ENCODE measurements around the gene FDXR. TPM values are rescaled to one million over a fixed set of nuclear protein-coding genes. Genes with fewer than 3 reads are reported as not detected.

FDXR gene
- total RNA-seq, 1 experiment from 2014 or later, result 39.7 TPM

- no peak overlapping the region for H3T11ph ChIP-seq (ENCODE audit: low read length)
- H3K14ac ChIP-seq (ENCODE audit: insufficient read depth, low read length), result no peak overlapping the region
- no peak overlapping the region for H3K27ac ChIP-seq (ENCODE audit: insufficient read length, low read depth, low read length)
- no peak overlapping the region for H2AFZ ChIP-seq (ENCODE audit: low read length)
- Mint-ChIP-seq H3K36me3 (ENCODE audit: insufficient read depth in 1 of 3, low read depth in 3 of 3) (no peaks in the 10 kb centered on the region), H3K4me1 (peaks cover 8 to 11% of the 10 kb centered on the region in 2 experiments), H3K27me3 (ENCODE audit: low read depth) (peaks cover 93% of the 10 kb centered on the region), H3K4me3 (peak overlapping the region in 1 of 2 experiments; percentile 12; a peak in 1 of 5 replicates), H3K9me3 (no peaks in the 10 kb centered on the region), H3K27ac (no peak overlapping the region; a peak in 1 of 7 replicates)
- no peak overlapping the region for H3K56ac ChIP-seq (ENCODE audit: insufficient read length, low read depth, low read length)
- H3K27me3 ChIP-seq (ENCODE audit: insufficient read depth, low read length), result peaks cover 32% of the 10 kb centered on the region
- H2BK5ac ChIP-seq (ENCODE audit: insufficient read length, low read length), result no peak overlapping the region
- H3K4me2 ChIP-seq (ENCODE audit: insufficient read depth, insufficient read length, low read length), result no peak overlapping the region
- DNase-seq, result no peak
- H3K79me2 ChIP-seq (ENCODE audit: insufficient read depth, low read length), result no peaks in the 10 kb centered on the region
- no peak overlapping the region for H2BK12ac ChIP-seq (ENCODE audit: insufficient read length, low read depth, low read length)
- no peak overlapping the region; the same call in 1 of the 2 replicates for H2BK15ac ChIP-seq (ENCODE audit: low read depth, low read length)
- no peak overlapping the region for H2BK20ac ChIP-seq (ENCODE audit: low read depth, low read length, poor library complexity, severe bottlenecking)
- no peaks in the 10 kb centered on the region for H3K79me1 ChIP-seq (ENCODE audit: insufficient read depth, low read depth, low read length, poor library complexity, severe bottlenecking)
- no peak overlapping the region for H4K91ac ChIP-seq (ENCODE audit: insufficient read length, low read depth, low read length)
- H3K9me3 ChIP-seq (ENCODE audit: control insufficient read depth, low read depth, low read length), result no peaks in the 10 kb centered on the region
- no peaks in the 10 kb centered on the region for H4K20me1 ChIP-seq (ENCODE audit: control insufficient read depth, insufficient read depth, insufficient read length)
- no peak overlapping the region for H2BK120ac ChIP-seq (ENCODE audit: low read depth, low read length, poor library complexity, severe bottlenecking)
- TF ChIP-seq, protein P1, sequence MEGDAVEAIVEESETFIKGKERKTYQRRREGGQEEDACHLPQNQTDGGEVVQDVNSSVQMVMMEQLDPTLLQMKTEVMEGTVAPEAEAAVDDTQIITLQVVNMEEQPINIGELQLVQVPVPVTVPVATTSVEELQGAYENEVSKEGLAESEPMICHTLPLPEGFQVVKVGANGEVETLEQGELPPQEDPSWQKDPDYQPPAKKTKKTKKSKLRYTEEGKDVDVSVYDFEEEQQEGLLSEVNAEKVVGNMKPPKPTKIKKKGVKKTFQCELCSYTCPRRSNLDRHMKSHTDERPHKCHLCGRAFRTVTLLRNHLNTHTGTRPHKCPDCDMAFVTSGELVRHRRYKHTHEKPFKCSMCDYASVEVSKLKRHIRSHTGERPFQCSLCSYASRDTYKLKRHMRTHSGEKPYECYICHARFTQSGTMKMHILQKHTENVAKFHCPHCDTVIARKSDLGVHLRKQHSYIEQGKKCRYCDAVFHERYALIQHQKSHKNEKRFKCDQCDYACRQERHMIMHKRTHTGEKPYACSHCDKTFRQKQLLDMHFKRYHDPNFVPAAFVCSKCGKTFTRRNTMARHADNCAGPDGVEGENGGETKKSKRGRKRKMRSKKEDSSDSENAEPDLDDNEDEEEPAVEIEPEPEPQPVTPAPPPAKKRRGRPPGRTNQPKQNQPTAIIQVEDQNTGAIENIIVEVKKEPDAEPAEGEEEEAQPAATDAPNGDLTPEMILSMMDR (conservative IDR thresholded peaks at IDR 0.05), result no peak
- H3K4me1 ChIP-seq (ENCODE audit: insufficient read depth, low read length), result no peaks in the 10 kb centered on the region
- no CpG with 5 or more reads among the region's 29 CpGs for WGBS (ENCODE audit: extremely low coverage, insufficient read length, low lambda C conversion rate)
- H2AK5ac ChIP-seq (ENCODE audit: insufficient read length, low read length), result no peak overlapping the region
- H3K18ac ChIP-seq (ENCODE audit: insufficient read length, low read depth, low read length), result no peak overlapping the region
- H3K4ac ChIP-seq (ENCODE audit: low read depth, low read length), result no peak overlapping the region
- H3K9ac ChIP-seq (ENCODE audit: extremely low read depth, insufficient read length, low read length), result no peak overlapping the region
- H3K23me2 ChIP-seq (ENCODE audit: insufficient read length, low read depth, low read length, poor library complexity, severe bottlenecking), result peaks cover 9% of the 10 kb centered on the region
- H3K23ac ChIP-seq (ENCODE audit: insufficient read length, low read depth, low read length), result no peak overlapping the region
- no peak overlapping the region for H4K5ac ChIP-seq (ENCODE audit: insufficient read length, low read depth, low read length)
- H4K8ac ChIP-seq (replicated peaks; ENCODE audit: insufficient read length, low read depth, low read length), result no peak overlapping the region
Measured at GRCh38 chr17:74851612-74852236, 21.1 kb downstream of the FDXR start.

Data from H9 (cell line).